Pancreas (tissue), 10 donors: ENCODE data around the gene NTN1. TPM values are rescaled to one million over a fixed set of nuclear protein-coding genes. Genes with fewer than 3 reads are reported as not detected.
A peak's percentile ranks its signal among the peaks of the same experiment; 100 is the strongest.

Experiments used
- ATAC-seq, 4 donors: fragments of 200-7000 bp; cut with Tn5 transposase; one replicate each; pipeline versions ENCODE4 v1.8.0 to v1.9.1; 2020; ENCODE audit warnings: mild to moderate bottlenecking in 4 of 4, moderate library complexity in 4 of 4
- DNase-seq, 6 donors: peaks; one replicate each; pipeline ENCODE4 v3.0.0-alpha.2; 2020
- FAIRE-seq: peaks from 2 replicates; lab custom pipeline; 2012; peaks lifted over from hg19 to GRCh38; lab: Jason Lieb, UNC
- H3K27ac ChIP-seq, 4 donors: fragments of 200-600 bp; sonication (generic); 1 replicate in 3 of 4; 2 replicates in 1 of 4; pipeline versions ENCODE4 v1.5.0 to v1.8.0; 2020
- H3K27me3 ChIP-seq, 4 donors: fragments of 200-600 bp; one replicate each; pipeline ENCODE4 v1.8.0; 2021
- H3K36me3 ChIP-seq, 3 donors: fragments of 200-600 bp; sonication (generic) in 1 of 3; one replicate each; pipeline versions ENCODE4 v1.5.0 to v1.8.0; 2020 to 2021
- H3K4me1 ChIP-seq, 3 donors: fragments of 200-600 bp; one replicate each; pipeline ENCODE4 v1.8.0; 2021
- H3K4me3 ChIP-seq, 4 donors: fragments of 200-600 bp; sonication (generic) in 2 of 4; one replicate each; pipeline versions ENCODE4 v1.5.0 to v1.8.0; 2020 to 2021
- H3K9me3 ChIP-seq, 4 donors: fragments of 200-600 bp; one replicate each; pipeline ENCODE4 v1.8.0; 2021
- WGBS, 2 donors: extraction: QIAGEN DNeasy Blood & Tissue Kit; methylation state at CpG; one replicate each; pipeline ENCODE4 v1.1.7; 2013; 5-methylcytosine and 5-hydroxymethylcytosine counted together
- intact Hi-C, 3 donors: fragments of 100-400 bp; cut with DNase I; formaldehyde crosslinking; loops; one replicate each; pipeline versions ENCODE4 v1.11.1 to v1.14.2; 2022
- polyA plus RNA-seq, 2 donors: library from polyadenylated mRNA; stranded (reverse); fragments of 200-250 nt; gene quantifications; one replicate each; pipeline ENCODE4 v1.2.3, GENCODE V29; 2013
- total RNA-seq, 6 donors: library from RNA; stranded (reverse); fragmentation: NEBNext Ultra II Directional in 4 of 6; extraction: Animal tissue kit (Norgen Biotek cat#: 25700) in 4 of 6; gene quantifications; one replicate each; pipeline versions ENCODE4 v1.2.1 to v1.2.4, GENCODE V29; 2021 to 2023
- TF ChIP-seq, protein P1 (sequence below), 4 donors: fragments of 200-600 bp; sonication (generic) in 3 of 4; IDR thresholded peaks; one replicate each; pipeline versions ENCODE4 v1.5.0 to v1.8.0; 2021; ENCODE audit warnings: antibody characterized with exemption in 4 of 4
- donor health status: healthy with polysubstance abuse.
- donor health status: DM: no; HTN: no; CAD: no; lungs with moderate emphysema.
- donor health status: DM: no; HTN: no; CAD: no.
- donor health status: control.
- donor health status: control.
- donor health status: Bipolar disorder and iron deficiency.
- donor health status: DM: yes; HTN: yes; CAD: no.
- donor health status: DM: no; HTN: no; CAD: no.
- donor health status: DM: no; HTN: no; CAD: no.
- donor health status: DM: yes; HTN: yes; CAD: no.

NTN1 gene
- total and polyA plus RNA-seq, 8 donors, result 1.8 to 4.3 (median 2.5) TPM

DNA sequence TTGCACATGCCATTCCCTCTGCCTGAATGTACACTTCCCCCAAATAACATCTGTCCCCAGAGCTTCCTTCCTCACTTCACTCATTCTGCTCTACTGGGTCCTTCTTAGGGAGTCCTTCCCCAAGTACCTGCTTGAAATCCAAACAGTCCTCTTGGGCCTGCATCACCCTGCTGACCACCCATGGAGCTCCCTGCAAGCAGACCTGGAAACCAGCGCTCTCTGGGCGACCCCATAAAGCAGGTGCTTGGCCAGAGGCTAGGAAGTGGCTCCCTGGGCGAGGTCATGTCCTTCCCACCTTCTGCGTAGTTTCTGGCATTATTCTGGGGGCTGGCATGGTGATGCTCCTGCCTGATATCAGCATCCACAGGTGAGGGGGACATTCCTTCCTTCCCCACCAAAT lies 12.2 kb upstream of the NTN1 start:
- peaks cover 0 to under 1% (median 0%) of the 10 kb centered on the region in 3 donors for H3K4me1 ChIP-seq
- no peaks in the 10 kb centered on the region for H3K9me3 ChIP-seq
- no peak overlapping the region for H3K4me3 ChIP-seq
- WGBS, 2 donors, result 78 to 91% methylated on average over 4 of the region's 4 CpGs
- peaks cover 0 to 8% (median under 1%) of the 10 kb centered on the region in 4 donors for H3K27me3 ChIP-seq
- FAIRE-seq, result no peak
- no peak for DNase-seq
- H3K36me3 ChIP-seq, result no peaks in the 10 kb centered on the region
- intact Hi-C loops, result no loop called here
- TF ChIP-seq, protein P1, sequence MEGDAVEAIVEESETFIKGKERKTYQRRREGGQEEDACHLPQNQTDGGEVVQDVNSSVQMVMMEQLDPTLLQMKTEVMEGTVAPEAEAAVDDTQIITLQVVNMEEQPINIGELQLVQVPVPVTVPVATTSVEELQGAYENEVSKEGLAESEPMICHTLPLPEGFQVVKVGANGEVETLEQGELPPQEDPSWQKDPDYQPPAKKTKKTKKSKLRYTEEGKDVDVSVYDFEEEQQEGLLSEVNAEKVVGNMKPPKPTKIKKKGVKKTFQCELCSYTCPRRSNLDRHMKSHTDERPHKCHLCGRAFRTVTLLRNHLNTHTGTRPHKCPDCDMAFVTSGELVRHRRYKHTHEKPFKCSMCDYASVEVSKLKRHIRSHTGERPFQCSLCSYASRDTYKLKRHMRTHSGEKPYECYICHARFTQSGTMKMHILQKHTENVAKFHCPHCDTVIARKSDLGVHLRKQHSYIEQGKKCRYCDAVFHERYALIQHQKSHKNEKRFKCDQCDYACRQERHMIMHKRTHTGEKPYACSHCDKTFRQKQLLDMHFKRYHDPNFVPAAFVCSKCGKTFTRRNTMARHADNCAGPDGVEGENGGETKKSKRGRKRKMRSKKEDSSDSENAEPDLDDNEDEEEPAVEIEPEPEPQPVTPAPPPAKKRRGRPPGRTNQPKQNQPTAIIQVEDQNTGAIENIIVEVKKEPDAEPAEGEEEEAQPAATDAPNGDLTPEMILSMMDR (IDR thresholded peaks at IDR 0.05), result no peak
- no peak for ATAC-seq
- H3K27ac ChIP-seq, result no peak overlapping the region

- H3K27me3 ChIP-seq, result peaks cover 0 to 3% (median 0%) of the 10 kb centered on the region in 4 donors
- intact Hi-C loops, result no loop called here
Measured at GRCh38 chr17:9009737-9010136, 11.6 kb upstream of the NTN1 start.

GRCh38 chr17:9011001-9011400 lies 10.3 kb upstream of the NTN1 start:
- H3K4me3 ChIP-seq, result no peak overlapping the region
- FAIRE-seq (no peak), ATAC-seq (no peak), DNase-seq (no peak)
- no peaks in the 10 kb centered on the region for H3K27me3 ChIP-seq
- intact Hi-C loops, result no loop called here
- H3K4me1 ChIP-seq, result no peaks in the 10 kb centered on the region
- H3K36me3 ChIP-seq, result no peaks in the 10 kb centered on the region
- no peak overlapping the region for H3K27ac ChIP-seq
- TF ChIP-seq, protein P1 (IDR thresholded peaks at IDR 0.05), result no peak
- H3K9me3 ChIP-seq, result no peaks in the 10 kb centered on the region
- WGBS, 2 donors, result 85 to 90% methylated on average over 7 of the region's 7 CpGs

More at GRCh38 chr17:9009737-9010136, 11.6 kb upstream of the NTN1 start:
- H3K36me3 ChIP-seq, result no peaks in the 10 kb centered on the region
- WGBS, 2 donors, result 68 to 69% methylated on average over 6 of the region's 6 CpGs
- no peak overlapping the region for H3K4me3 ChIP-seq
- H3K4me1 ChIP-seq, result no peaks in the 10 kb centered on the region
- H3K27ac ChIP-seq, result no peak overlapping the region
- no peaks in the 10 kb centered on the region for H3K9me3 ChIP-seq
- TF ChIP-seq, protein P1 (IDR thresholded peaks at IDR 0.05), result no peak
- DNase-seq (no peak), ATAC-seq (no peak), FAIRE-seq (no peak)

DNA sequence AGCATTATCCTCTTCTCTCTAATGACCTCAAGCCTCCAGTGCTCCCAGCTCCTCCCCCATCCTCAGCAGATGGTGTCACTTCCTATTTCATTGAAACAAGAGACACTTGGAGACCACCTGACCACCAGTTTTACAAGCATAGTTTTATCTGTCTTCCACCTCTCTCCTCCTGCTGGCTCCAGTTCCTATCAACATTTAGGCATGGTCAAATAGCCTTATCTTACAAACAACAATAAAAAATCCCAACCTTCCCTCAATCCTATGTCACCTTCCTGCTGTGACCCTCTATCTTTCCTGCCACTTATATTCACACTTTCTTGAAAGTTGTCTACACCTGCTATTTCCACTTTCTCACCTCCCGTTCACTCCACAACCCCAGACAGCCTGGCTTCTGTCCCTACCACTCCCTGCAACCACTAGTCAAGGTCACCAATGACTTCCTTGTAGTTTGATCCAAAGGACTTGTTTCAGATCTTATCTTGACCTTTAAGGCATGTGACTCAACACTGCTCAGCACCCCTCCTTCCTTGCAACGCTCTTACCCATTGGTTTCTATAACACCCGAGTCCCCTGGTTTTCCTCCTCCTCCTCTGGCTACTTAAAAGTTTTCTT lies 4.3 kb upstream of the NTN1 start:
- ATAC-seq, result peak; percentile 74 to 78 (median 76)
- WGBS, 2 donors, result 21 to 29% methylated on average over 3 of the region's 3 CpGs

More for the DNA sequence above, 4.3 kb upstream of the NTN1 start:
- DNase-seq (peak in 4 of 6 donors; percentile 40 to 65 (median 59)), FAIRE-seq (no peak)
- TF ChIP-seq, protein P1 (IDR thresholded peaks at IDR 0.05), result no peak
- Histone ChIP-seq H3K4me3 (peak overlapping the region in 1 of 4 donors; percentile 5), H3K36me3 (no peaks in the 10 kb centered on the region), H3K27ac (peak overlapping the region in 1 of 4 donors; percentile 12), H3K4me1 (peaks cover 6 to 15% (median 8%) of the 10 kb centered on the region in 3 donors), H3K9me3 (no peaks in the 10 kb centered on the region), H3K27me3 (no peaks in the 10 kb centered on the region)
- intact Hi-C loops, result no loop called here
